GM21786 (cell line): Measurements from ENCODE around the gene CHSY1.
A peak's percentile ranks its signal among the peaks of the same experiment; 100 is the strongest.

ENCODE experiments used
- ATAC-seq: cut with Tn5 transposase; IDR thresholded peaks from one replicate; pipeline ENCODE4 v1.9.1; 2021; ENCODE audit not compliant: unreplicated experiment

The CHSY1 gene

DNA sequence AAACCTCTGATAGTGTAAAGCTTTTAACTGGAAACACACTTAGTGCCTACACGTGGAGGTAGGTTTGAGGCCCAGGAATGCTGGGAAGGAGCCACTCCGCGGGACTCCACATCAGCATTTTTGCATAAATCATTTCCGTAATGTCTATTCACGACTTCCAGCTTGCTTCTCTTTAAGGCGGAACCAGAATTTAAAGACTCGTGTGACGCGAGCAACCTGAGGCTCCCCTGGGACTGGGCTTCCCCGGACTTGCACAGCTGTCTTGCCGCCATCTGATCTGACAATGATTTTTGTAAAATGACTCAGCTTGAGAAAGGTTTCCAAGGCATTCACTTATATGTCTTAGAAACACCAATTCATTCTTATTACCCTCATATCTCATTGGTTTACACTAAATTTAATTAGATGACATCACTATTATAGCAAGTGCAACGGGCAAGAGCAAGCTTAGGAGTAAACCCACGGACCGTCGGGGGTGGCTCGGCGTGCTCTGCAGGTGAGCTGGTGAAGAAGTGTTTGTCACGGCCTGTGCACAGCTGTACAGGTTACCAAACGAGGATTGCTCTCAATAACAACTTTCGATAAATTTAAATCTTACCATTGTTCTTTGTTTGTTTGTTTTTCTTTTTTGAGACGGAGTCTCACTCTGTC lies 95.2 kb downstream of the CHSY1 start:
- ATAC-seq = peak; percentile 91

- no peak for ATAC-seq
Measured at GRCh38 chr15:101156061-101156460, 95.8 kb downstream of the CHSY1 start.

DNA sequence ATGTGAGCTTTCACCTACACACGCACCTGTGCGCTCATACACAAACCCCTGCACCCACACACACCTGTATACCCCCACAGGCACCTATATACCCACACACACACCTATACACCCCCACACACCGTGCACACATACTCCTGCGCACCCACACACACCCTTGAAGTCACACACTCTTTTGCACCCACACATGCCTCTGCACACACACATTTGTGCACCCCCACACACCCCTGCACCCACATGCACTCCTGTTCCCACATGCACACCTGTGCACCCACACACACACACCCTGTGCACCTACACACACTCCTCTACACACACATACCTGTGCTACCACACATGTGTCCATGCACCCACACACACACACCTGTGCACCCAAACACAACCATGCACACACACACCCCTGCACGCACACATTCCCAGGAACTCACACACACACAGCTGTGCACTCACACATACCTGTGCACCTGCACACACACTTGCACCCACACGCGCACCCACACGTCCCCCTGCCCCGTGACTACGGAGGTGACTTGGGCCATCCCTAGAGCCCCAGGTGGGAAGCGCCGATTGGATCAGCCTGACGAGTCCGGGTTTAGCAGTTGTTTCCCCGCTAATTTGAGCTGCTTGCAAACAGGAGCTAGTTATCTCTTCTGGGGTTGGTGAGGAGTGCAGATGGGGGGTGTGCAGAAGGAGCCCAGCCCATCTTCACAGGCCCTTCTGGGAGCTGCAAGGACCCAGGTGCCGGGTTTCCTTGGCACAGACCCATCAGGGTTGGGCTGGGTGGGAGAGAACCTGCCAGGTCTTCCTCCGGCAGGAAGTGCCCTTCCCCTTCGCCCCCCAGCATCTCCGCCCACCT lies 97.8 kb downstream of the CHSY1 start:
- ATAC-seq = no peak

- ATAC-seq = no peak
Measured at GRCh38 chr15:101152914-101153313, 98.9 kb downstream of the CHSY1 start.

DNA sequence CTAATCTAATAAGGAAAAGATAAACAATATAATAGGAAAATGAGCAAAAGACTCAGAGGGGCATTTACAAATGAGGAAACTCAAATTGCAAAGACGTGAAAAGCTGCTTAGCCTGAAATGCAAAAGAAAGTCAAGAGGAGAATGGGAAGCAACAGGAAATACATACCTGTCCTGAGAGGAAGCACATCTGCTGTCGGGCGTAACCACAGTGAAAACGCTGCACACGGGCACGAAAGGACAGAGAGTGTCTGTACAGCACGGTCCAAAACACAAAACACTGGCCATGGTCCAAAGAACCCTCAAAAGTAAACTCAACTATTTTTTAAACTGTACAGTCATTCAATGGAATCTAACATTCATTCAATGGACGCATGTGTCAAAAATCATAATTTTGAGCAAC lies 100.6 kb downstream of the CHSY1 start:
- ATAC-seq = no peak

DNA sequence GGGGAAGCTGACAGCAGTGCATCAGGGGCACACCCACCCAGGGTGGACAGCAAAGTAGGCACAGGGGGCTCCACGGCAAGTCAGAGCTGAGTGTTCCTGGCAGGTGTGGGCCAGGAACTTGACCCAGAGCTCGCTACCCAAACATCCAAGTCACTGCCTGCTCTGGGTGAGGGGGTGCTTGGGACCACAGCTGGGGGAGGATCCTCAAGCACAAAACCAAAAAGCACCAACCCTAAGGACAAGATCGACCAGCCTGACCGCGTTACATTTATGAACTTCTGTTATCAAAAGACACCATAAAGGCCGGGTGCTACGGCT lies 101.2 kb downstream of the CHSY1 start:
- no peak for ATAC-seq

DNA sequence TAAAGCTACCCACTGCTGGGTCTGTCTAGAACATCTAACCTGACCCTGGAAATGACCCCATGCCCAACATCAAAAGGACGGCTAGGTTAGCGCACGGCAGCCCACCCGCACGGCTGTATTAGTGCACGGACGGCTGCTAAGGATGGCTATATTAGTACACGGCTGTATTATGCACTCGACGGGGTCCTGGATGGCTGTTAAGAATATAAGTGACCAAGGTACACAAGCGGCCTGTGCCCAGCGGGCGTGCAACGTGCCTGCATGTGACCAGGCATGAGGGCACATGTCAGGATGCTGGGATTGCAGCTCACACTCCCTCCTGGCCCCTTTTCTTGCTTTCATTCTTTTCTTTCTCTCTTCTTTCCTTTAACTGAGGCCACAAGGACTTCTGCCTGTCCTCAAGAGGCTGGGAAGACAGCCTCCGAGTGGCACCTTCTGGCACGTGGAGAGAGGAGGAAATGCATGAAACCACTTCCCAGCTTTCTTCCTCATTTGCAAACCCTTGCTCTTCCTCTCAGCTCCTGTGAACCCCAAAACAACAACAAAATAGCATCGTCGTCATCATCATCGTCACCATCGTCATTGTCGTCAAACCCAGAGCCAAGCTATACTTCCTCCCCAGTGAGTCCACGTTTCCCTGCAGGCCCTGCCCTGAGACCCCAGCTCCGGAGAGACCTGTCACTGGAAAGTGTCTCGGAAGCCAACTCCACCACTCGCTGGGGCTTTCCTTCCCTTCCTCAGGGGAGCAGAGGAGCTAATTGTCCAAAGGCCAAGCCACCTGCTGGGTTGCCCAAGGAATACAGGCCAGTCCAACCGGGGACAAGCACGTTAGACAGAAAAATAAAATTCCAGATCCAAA lies 101.8 kb downstream of the CHSY1 start:
- ATAC-seq = no peak

GRCh38 chr15:101148881-101149664 lies 102.8 kb downstream of the CHSY1 start:
- ATAC-seq = peak; percentile 1

DNA sequence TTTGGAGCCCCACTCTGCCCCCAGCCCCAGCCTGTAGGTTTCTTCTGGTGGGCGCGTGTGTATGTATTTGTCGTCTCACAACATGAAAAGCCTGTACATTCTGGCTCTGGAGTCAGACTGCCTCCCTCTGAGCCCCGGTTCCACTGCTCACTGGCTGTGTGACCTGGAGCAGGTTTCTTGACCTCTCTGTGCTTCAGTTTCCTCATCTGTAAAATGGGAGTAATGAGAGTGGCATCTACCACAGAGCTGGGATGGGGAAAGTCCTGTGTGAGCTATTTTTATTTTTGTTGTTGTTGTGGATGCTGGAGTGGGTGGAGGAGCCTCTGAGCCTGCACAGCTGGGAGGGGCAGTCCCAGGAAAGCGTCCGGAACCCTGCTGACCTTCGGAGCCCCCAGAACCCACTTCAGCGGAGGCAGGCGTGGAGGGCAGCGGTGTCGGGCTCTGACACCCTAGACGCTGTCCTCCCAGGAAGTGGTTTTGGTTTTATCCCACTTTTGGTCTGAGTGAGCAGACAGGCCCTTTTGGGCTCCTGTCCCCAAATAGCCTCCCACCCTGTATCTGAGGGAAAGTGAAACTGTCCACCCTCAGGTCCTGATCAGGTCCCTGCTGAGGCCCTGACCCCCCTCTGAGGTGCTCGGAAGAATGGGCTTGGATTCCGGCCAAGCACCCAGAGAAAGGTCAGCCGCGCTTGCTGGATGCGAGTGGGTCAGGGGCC lies 103.5 kb downstream of the CHSY1 start:
- peak; percentile 57 for ATAC-seq

- ATAC-seq = no peak
Measured at GRCh38 chr15:101147181-101147580, 104.7 kb downstream of the CHSY1 start.

GRCh38 chr15:101146118-101146702 lies 105.6 kb downstream of the CHSY1 start:
- no peak for ATAC-seq

GRCh38 chr15:101145362-101145761 lies 106.5 kb downstream of the CHSY1 start:
- no peak for ATAC-seq

DNA sequence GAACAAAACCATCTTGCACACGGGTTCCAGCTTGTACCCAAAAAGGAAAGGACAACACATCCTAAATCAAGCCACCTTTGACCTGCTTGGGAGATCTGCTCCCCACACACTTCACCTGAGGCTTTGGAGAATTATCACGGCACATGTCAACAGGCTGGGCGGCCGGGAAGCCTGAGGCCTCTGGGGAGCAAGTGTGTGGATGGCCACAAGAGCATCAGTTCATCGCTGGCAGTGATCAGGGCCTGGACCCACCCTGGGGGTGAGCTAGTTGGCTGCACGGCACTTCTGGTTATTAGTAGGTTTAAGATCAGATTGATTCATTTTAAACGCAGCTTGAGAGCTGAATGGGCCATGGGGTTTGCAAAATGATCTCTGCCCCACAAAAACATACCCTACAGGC lies 108.5 kb downstream of the CHSY1 start:
- ATAC-seq = no peak

DNA sequence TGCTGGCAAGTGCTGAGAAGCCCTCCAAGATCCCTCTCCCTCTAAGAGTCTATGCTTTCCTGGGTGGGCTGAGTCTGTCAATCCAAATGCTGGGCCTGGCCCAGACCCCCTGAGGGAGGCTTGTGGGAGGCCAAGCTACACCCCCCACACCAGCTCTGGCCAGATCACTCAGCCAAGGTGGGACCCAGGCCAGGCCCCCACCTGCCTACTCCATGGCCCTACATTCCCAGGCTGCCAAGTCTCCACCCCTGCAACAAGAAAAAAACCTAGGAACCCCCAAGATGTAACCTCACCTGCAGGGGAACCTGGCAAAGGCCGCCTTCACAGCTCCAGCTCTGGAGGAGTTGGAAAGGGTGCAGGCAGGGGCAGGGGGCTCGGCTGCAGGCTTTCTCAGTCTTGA lies 109.1 kb downstream of the CHSY1 start:
- ATAC-seq = no peak

- ATAC-seq = no peak
Measured at GRCh38 chr15:101141926-101142527, 109.8 kb downstream of the CHSY1 start.

DNA sequence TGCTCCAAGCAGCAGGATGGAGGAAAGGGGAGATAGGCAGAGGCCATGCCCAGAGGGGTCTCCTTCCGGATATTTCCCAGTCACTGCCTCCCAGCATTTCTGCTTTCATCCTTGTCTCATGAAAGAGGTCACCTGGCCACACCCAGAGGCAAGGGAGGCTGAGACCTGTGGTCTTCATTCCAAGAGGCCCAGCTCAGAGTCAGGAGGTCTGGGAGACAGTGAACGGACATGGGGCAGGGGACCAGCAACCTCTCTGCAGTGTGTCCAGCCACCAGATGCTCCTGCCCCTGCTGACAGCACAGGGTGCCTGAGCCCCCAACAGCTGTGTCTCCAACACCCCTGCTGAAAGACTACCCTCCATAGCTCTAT lies 111.2 kb downstream of the CHSY1 start:
- no peak for ATAC-seq

GRCh38 chr15:101139986-101140696 lies 111.7 kb downstream of the CHSY1 start:
- ATAC-seq = no peak

- peak; percentile 52 for ATAC-seq
Measured at GRCh38 chr15:101138913-101139880, 112.7 kb downstream of the CHSY1 start.
